Activated T-helper 1 cell treated with anti-CD3 and anti-CD28 coated beads, Interleukin-2, amount 50 U/mL, for 16 hours (primary cell): ENCODE data around the gene C15orf39.
"Not testable (repeated sequence)": the region's sequence is repeated elsewhere in the genome, so short reads cannot be mapped to it uniquely, and the experiment has no call there.

Experiments
- DNase-seq, 2 donors: peaks; one replicate each; pipeline ENCODE4 v3.0.0-alpha.2; 2020; ENCODE audit warnings: low read depth in 1 of 2, low spot score in 1 of 2

The C15orf39 gene

GRCh38 chr15:75209289-75209676 lies 7.6 kb downstream of the C15orf39 start:
- no peak for DNase-seq

GRCh38 chr15:75210811-75211230 lies 9.1 kb downstream of the C15orf39 start:
- DNase-seq = no peak

- DNase-seq = no peak
These were observed 9.9 kb downstream of the C15orf39 start for GRCh38 chr15:75211436-75212199.

DNA sequence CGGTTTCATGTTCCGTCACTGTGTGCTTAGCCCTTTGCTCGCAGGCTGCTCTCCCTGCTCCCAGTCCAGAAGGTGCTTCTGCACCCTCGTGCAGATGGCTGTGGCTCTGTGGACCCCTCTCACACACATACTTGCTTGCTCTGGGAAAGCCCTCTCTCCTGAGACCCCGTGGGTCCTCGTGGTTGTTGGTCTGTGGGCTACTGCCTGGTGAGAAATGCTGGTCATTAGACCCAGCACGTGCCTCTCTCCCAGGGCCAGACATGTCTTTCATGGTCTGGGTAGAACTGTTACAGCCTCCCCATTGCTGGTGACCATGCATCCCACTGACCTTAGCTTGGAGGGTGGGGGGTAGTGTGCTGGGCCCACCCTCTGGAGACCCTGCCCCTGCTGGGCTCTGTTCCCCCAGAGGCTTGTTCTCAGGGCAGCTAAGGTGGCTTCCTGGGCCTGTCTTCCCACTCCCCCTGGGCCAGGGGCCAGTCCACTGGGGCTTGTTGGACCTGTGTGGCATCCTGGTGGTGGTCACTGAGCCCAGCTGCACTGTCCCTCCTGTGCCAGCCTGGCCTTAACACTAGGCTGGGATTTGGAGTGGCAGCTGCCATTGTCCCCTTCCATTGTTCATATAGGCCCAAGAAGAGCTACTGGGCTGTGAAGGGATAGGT lies 10.6 kb downstream of the C15orf39 start:
- no peak for DNase-seq

DNA sequence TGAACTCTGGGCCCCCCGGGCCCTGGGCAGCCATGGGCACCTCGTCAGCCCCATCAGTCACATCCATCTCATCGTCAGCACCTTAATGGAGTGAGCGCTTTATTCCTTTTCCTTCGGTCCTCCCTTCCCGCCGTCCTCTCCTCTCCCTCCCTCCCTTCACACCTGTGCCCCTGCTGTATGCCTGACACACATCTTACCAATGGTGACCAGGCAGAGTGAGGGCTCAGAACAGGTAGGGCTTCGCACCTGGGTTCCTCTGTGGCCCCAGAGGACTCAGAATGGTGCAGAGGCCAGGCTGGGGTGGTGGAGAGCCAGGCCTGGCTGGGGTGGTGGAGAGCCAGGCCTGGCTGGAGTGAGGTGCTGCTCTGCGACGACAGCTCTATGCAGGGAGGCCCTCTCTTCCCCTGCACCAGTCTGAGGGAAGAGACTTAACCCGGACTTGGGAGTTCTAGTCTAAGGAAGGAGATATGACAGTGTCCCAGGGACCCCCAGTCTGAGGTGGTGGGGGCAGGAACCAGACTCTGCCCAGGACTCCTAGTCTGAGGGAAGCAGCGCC lies 11.6 kb downstream of the C15orf39 start:
- DNase-seq = no peak

GRCh38 chr15:75213768-75214221 lies 12.1 kb downstream of the C15orf39 start:
- no peak for DNase-seq

GRCh38 chr15:75214293-75215096 lies 12.8 kb downstream of the C15orf39 start:
- DNase-seq = no peak

DNA sequence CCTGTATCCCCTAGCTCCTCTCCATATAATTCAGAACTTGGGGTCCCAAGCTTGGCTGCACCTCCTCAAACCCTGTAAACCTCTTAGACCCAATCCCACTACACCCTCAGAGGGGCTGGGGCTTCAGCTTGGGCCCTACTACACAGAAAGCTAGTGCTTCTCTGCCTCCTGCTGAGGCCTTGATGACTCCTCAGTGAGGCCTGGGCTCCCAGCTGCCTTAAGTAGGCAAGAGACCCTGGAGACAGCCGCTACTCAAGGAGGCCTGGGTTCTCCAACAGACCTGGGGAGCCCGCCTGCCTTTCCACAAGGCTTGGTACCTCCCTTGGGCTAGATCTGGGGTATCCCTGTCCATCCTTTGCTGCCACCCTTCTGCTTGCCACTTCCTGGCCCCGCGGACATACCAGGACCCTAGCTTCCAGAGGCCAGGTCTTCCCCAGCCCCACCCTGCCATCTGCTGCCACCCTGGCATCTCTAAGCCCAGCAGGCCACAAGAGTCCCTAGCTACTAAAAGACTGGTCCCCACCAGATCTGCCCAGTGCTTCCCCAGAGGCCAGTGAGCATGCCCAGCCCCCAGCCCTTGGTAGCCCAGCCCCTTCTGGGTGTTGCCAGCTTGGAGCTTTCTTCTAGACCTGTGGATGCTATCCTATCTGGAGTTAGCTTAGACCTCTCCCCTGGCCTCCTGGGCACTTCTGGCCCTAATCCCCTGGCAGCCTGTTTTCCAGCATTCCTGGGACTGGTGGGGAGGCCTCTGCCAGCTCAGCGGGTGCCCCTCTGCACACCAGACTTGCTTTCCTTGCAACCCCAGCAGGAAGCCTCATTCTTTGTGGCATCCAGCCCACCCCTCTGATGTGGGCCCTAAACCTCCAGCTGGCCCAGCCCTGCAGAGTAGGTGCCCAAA lies 13.7 kb downstream of the C15orf39 start:
- no peak for DNase-seq

DNA sequence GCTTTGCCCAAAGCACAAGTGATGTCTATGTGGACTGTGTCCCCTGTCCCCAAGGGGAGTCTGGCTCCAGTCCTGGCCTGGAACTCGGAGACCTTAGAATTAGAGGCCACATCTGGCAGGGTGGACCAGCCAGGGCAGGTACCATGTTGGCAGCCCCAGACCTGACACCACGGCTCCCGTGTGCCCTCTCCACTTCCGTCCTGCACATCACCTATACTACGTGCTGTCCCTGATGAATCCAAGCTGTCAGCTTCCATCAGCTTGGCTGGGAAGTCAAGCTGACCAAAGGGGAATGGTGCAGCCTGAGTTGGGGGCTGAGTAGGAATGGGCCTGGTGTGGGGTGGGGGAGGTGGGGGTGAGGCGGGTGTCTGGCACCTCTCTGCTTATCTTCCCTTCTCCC lies 15.3 kb downstream of the C15orf39 start:
- no peak for DNase-seq

- not testable (repeated sequence) for DNase-seq
These were observed 15.9 kb downstream of the C15orf39 start for GRCh38 chr15:75217574-75217973.

GRCh38 chr15:75219507-75219929 lies 17.8 kb downstream of the C15orf39 start:
- DNase-seq = not testable (repeated sequence)

- no peak for DNase-seq
These were observed 22.0 kb downstream of the C15orf39 start for GRCh38 chr15:75223688-75224087.

DNA sequence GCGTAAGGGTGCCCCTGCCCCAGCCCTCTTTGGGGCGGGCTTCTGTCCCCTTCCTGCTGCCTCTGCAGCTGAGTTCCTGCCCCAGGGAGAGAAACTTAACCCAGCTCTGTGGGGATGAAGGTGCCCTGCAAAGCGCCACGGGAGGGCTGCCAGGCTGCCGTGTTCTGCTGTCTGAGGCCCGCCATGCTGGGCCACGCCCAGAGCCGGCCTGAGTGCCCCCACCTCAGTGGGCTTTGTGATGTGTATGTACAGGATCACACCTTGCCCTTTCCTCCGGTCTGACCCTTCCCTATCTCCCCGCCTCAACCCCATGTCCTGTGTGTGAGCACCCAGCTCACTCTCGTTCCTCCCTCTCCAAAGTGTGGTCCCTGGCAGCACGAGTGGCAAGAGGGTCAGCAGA lies 22.6 kb downstream of the C15orf39 start:
- DNase-seq = no peak

DNA sequence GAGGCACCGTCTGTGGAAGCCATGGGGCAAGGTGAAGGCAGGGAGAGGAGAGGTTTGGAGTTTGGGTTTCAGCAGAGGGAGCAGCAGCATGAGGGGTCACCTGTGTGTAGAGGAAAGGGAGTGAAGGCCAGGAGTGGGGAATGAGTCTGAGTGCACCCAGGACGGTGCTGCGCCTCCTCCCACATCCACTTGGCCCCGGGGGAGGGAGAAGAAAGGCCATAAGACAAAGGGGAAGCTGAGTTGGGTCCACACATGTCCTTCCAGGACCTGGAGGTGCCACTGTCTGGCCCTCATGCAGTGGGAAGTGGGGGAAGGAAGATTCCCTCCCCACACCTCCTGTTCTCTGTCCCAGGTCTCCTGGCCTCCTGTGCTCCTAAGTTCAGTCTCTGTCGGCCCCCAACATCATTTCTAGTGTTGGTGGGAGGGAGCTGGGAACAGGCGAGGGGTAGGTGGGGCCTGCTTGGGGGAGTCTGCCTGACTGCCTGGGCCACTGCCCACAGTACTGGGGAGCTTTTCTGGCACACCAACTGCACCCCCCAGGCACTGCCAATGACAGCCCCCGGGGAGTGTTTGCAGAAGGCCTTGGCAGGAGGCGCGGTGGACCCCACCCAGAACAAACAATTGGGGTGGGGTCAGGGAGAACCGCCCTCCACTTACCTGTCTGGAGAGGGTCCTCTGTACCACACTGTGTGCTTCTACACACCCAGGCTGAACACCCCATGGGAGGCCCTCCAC lies 23.6 kb downstream of the C15orf39 start:
- not testable (repeated sequence) for DNase-seq

DNA sequence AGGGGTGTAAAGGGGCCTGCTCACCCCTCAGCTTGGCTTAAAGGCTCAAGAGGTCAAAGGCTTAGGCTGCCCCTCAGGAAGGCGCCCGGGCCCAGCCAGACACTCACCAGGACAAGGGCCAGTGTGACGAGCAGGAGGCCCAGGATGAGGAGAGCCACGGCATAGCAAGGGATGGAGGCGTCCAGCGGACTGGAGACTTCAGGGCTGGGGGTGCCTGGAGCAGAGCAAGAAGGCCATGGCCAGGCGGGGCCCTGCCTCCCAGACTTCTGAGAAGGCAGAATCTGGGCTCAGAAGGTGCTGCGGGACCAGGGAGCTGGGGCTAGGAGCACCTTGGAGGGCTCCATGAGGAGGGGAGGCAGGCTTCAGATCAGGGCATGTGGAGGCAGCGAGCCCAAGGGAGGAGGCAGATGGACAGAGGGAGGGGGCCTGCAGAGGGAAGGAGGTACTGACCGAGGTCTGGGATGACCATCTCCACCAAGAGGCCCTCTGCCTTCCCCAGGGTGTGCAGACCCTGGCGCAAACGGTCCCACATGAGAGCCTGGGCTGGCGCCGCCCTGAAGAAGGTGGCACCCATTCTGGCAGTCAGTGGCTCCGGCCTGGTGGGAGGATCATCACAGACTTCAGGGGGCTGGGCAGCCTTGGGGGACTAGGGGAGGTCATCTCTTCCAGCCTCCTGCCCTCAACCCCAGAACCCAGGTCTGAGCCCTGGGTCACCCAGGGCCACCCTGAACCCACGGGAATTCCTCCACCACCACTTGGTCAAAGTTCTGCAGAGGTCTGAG lies 24.5 kb downstream of the C15orf39 start:
- no peak for DNase-seq

DNA sequence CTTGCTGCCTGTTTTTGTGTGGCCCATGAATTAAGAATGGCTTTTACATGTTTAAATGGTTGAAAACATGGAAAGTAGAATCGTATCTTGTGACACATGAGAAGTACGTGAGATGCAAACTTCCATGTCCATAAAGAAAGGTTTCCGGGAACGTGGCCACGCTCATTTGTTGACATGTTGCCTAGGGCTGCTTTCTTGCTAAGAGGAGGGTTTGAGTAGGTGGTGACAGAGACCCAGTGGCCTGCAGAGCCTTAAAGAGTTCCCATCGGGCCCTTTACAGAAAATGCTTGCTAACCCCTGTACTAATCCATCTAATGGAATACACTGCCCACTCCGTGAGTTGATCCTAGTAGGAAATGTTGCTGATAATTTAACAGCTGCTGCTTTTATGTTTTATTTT lies 25.4 kb downstream of the C15orf39 start:
- DNase-seq = not testable (repeated sequence)

GRCh38 chr15:75227663-75228280 lies 26.1 kb downstream of the C15orf39 start:
- no peak for DNase-seq

GRCh38 chr15:75228787-75229186 lies 27.1 kb downstream of the C15orf39 start:
- no peak for DNase-seq
